Esophagus muscularis mucosa (tissue), 4 donors: Measurements from ENCODE around the gene KRT7. TPM values are rescaled to one million over a fixed set of nuclear protein-coding genes. Genes with fewer than 3 reads are reported as not detected.
A peak's percentile ranks its signal among the peaks of the same experiment; 100 is the strongest.

ENCODE experiments used
- DNase-seq: peaks from one replicate; pipeline ENCODE4 v3.0.0-alpha.2; 2017; ENCODE audit errors: extremely low spot score
- H3K27ac ChIP-seq, 4 donors: fragments of 200-600 bp; sonication (generic); replicated peaks in 1 of 4; 1 replicate in 3 of 4; 2 replicates in 1 of 4; pipeline ENCODE4 v1.5.1; 2016 to 2019; ENCODE audit warnings: mild to moderate bottlenecking in 1 of 4
- H3K27me3 ChIP-seq, 4 donors: fragments of 200-600 bp; sonication (generic); one replicate each; pipeline versions ENCODE4 v1.5.1 to v1.6.0; 2016 to 2019
- H3K36me3 ChIP-seq, 4 donors: fragments of 200-600 bp; sonication (generic); one replicate each; pipeline ENCODE4 v1.5.1; 2016 to 2019
- H3K4me1 ChIP-seq, 4 donors: fragments of 200-600 bp; sonication (generic); one replicate each; pipeline ENCODE4 v1.5.1; 2016 to 2019
- H3K4me3 ChIP-seq, 4 donors: fragments of 200-600 bp; sonication (generic); 1 replicate in 2 of 4; 2 replicates in 2 of 4; pipeline ENCODE4 v1.5.1; 2016 to 2019; ENCODE audit warnings: mild to moderate bottlenecking in 4 of 4, moderate library complexity in 1 of 4
- H3K9me3 ChIP-seq, 4 donors: fragments of 200-600 bp; sonication (generic); 1 replicate in 3 of 4; 2 replicates in 1 of 4; pipeline ENCODE4 v1.5.1; 2016 to 2019
- CTCF ChIP-seq, 3 experiments: fragments of 200-600 bp in 2 of 3; fragments of 450-650 bp in 1 of 3; sonication (generic) in 2 of 3; IDR thresholded peaks; one replicate each; pipeline ENCODE4 v1.5.1; 2017 to 2019; ENCODE audit warnings: antibody characterized with exemption in 3 of 3, mild to moderate bottlenecking in 2 of 3, moderate library complexity in 1 of 3
- EP300 ChIP-seq: sonication (generic); formaldehyde crosslinking; IDR thresholded peaks from one replicate; pipeline ENCODE4 v1.6.1; 2017; ENCODE audit warnings: antibody characterized with exemption
- POLR2A ChIP-seq: fragments of 450-650 bp; IDR thresholded peaks from one replicate; pipeline ENCODE4 v1.6.1; 2017; ENCODE audit warnings: antibody characterized with exemption, moderate library complexity, mild to moderate bottlenecking, low read depth
- POLR2AphosphoS5 ChIP-seq, 2 donors: sonication (generic); formaldehyde crosslinking; IDR thresholded peaks; one replicate each; pipeline ENCODE4 v1.6.1; 2017; ENCODE audit warnings: antibody characterized with exemption in 2 of 2
- whole genome bisulfite sequencing: methylation state at CpG from one replicate; pipeline ENCODE4 v1.1.5; 2018; 5-methylcytosine and 5-hydroxymethylcytosine counted together
- intact Hi-C: fragments of 100-400 bp; cut with DNase I; formaldehyde crosslinking; loops from one replicate; pipeline ENCODE4 v1.15.1; 2023
- total RNA-seq, 4 donors: library from RNA; depleted of rRNA; stranded (reverse); fragments of >200 nt; gene quantifications; one replicate each; pipeline versions ENCODE4 v1.1.0 to v1.2.1, GENCODE V29; 2016

The KRT7 gene
- total RNA-seq, 4 donors from 2014 or later = 0.83 to 8.4 (median 4.5) TPM

GRCh38 chr12:52244615-52244994 is 11.6 kb downstream of the KRT7 start:
- no peak for DNase-seq
- intact Hi-C loops = no loop called here
- no peaks in the 10 kb centered on the region for H3K9me3 ChIP-seq
- peak overlapping the region; percentile 33 to 65 (median 54) for H3K27ac ChIP-seq
- peaks cover 0 to 19% (median 0%) of the 10 kb centered on the region in 4 donors for H3K27me3 ChIP-seq
- no peak overlapping the region for H3K4me3 ChIP-seq
- TF ChIP-seq EP300 = no peak
- TF ChIP-seq POLR2A = no peak
- no peak for TF ChIP-seq CTCF (IDR thresholded peaks at IDR 0.05)
- no peak for TF ChIP-seq POLR2AphosphoS5 (IDR thresholded peaks at IDR 0.05)
- WGBS = 85% methylated on average over 3 of the region's 3 CpGs
- H3K36me3 ChIP-seq = no peaks in the 10 kb centered on the region
- peaks cover 24 to 62% (median 50%) of the 10 kb centered on the region in 4 donors for H3K4me1 ChIP-seq

GRCh38 chr12:52245259-52245961 is 12.4 kb downstream of the KRT7 start:
- WGBS = 91% methylated on average over 13 of the region's 20 CpGs
- no peak overlapping the region for H3K4me3 ChIP-seq
- TF ChIP-seq CTCF (IDR thresholded peaks at IDR 0.05) (no peak), POLR2AphosphoS5 (IDR thresholded peaks at IDR 0.05) (no peak), POLR2A (no peak), EP300 (no peak)
- H3K27ac ChIP-seq = no peak overlapping the region
- peaks cover 0 to 25% (median 0%) of the 10 kb centered on the region in 4 donors for H3K27me3 ChIP-seq
- DNase-seq = no peak
- peaks cover 28 to 67% (median 59%) of the 10 kb centered on the region in 4 donors for H3K4me1 ChIP-seq
- no peaks in the 10 kb centered on the region for H3K9me3 ChIP-seq
- intact Hi-C loops = no loop called here
- H3K36me3 ChIP-seq = no peaks in the 10 kb centered on the region

GRCh38 chr12:52245962-52246569 is 13.0 kb downstream of the KRT7 start:
- 79% methylated on average over 7 of the region's 7 CpGs for WGBS
- H3K27me3 ChIP-seq = peaks cover 0 to 30% (median 0%) of the 10 kb centered on the region in 4 donors
- H3K9me3 ChIP-seq = no peaks in the 10 kb centered on the region
- H3K27ac ChIP-seq = no peak overlapping the region
- TF ChIP-seq POLR2AphosphoS5 (IDR thresholded peaks at IDR 0.05) = no peak
- TF ChIP-seq CTCF (IDR thresholded peaks at IDR 0.05) = no peak
- TF ChIP-seq EP300 = no peak
- intact Hi-C loops = no loop called here
- no peak overlapping the region for H3K4me3 ChIP-seq
- H3K4me1 ChIP-seq = peaks cover 28 to 67% (median 59%) of the 10 kb centered on the region in 4 donors
- H3K36me3 ChIP-seq = no peaks in the 10 kb centered on the region
- no peak for DNase-seq

- WGBS = 72% methylated on average over 10 of the region's 10 CpGs
- H3K9me3 ChIP-seq = no peaks in the 10 kb centered on the region
- no peak overlapping the region for H3K4me3 ChIP-seq
- H3K27ac ChIP-seq = peak overlapping the region in 1 of 4 donors; percentile 15
- intact Hi-C loops = no loop called here
- TF ChIP-seq POLR2AphosphoS5 (IDR thresholded peaks at IDR 0.05) = no peak
- TF ChIP-seq CTCF (IDR thresholded peaks at IDR 0.05) = no peak
- no peak for TF ChIP-seq EP300
- no peak for TF ChIP-seq POLR2A
- peaks cover 28 to 67% (median 59%) of the 10 kb centered on the region in 4 donors for H3K4me1 ChIP-seq
- H3K27me3 ChIP-seq = peaks cover 0 to 30% (median 0%) of the 10 kb centered on the region in 4 donors
- no peaks in the 10 kb centered on the region for H3K36me3 ChIP-seq
- DNase-seq = no peak
These were observed 13.9 kb downstream of the KRT7 start for GRCh38 chr12:52246720-52247621.
